Thoracic aorta (tissue), 2 donors: ENCODE measurements around the gene PIAS4. TPM values are rescaled to one million over a fixed set of nuclear protein-coding genes. Genes with fewer than 3 reads are reported as not detected.

Source experiments
- ATAC-seq: fragments of 150-250 bp; one replicate; pipeline ENCODE4 v1.8.0; 2017; ENCODE audit warnings: low read depth; ENCODE audit not compliant: insufficient number of reproducible peaks, low FRiP score
- DNase-seq: peaks from one replicate; pipeline ENCODE4 v3.0.0-alpha.2; 2020; ENCODE audit warnings: low spot score
- H3K27ac ChIP-seq, 2 donors: fragments of 200-600 bp; sonication (generic); 1 replicate in 1 of 2; 2 replicates in 1 of 2; pipeline ENCODE4 v1.5.1; 2016; ENCODE audit warnings: mild to moderate bottlenecking in 2 of 2, moderate library complexity in 2 of 2
- H3K27me3 ChIP-seq: fragments of 200-600 bp; sonication (generic); replicated peaks from 2 replicates; pipeline ENCODE4 v1.6.0; 2016; ENCODE audit warnings: mild to moderate bottlenecking; ENCODE audit not compliant: insufficient read depth
- H3K36me3 ChIP-seq: fragments of 200-600 bp; sonication (generic); one replicate; pipeline ENCODE4 v1.5.1; 2016
- H3K4me1 ChIP-seq, 2 donors: fragments of 200-600 bp; sonication (generic); 1 replicate in 1 of 2; 2 replicates in 1 of 2; pipeline versions ENCODE4 v1.5.1 to v1.6.0; 2016; ENCODE audit warnings: low read depth in 2 of 2, mild to moderate bottlenecking in 1 of 2; ENCODE audit not compliant: control insufficient read depth in 1 of 2
- H3K4me3 ChIP-seq: fragments of 200-600 bp; sonication (generic); 2 replicates; pipeline ENCODE4 v1.5.1; 2016; ENCODE audit warnings: mild to moderate bottlenecking
- H3K9me3 ChIP-seq: fragments of 200-600 bp; sonication (generic); 2 replicates; pipeline ENCODE4 v1.5.1; 2016
- CTCF ChIP-seq: fragments of 200-600 bp; sonication (generic); IDR thresholded peaks from one replicate; pipeline ENCODE4 v1.5.1; 2019; ENCODE audit warnings: antibody characterized with exemption
- total RNA-seq, 2 donors: library from RNA; depleted of rRNA; stranded (reverse); fragments of >200 nt; gene quantifications; one replicate each; pipeline versions ENCODE4 v1.1.0 to v1.2.3, GENCODE V29; 2016

PIAS4 gene
- total RNA-seq, 2 donors from 2014 or later = 10.2 to 32.2 TPM

GRCh38 chr19:3984584-3984907 is 23.0 kb upstream of the PIAS4 start:
- Histone ChIP-seq H3K4me1 (peaks cover 32 to 44% of the 10 kb centered on the region in 2 donors), H3K27ac (peak overlapping the region; percentile 87 to 94)
- DNase-seq = no peak

DNA sequence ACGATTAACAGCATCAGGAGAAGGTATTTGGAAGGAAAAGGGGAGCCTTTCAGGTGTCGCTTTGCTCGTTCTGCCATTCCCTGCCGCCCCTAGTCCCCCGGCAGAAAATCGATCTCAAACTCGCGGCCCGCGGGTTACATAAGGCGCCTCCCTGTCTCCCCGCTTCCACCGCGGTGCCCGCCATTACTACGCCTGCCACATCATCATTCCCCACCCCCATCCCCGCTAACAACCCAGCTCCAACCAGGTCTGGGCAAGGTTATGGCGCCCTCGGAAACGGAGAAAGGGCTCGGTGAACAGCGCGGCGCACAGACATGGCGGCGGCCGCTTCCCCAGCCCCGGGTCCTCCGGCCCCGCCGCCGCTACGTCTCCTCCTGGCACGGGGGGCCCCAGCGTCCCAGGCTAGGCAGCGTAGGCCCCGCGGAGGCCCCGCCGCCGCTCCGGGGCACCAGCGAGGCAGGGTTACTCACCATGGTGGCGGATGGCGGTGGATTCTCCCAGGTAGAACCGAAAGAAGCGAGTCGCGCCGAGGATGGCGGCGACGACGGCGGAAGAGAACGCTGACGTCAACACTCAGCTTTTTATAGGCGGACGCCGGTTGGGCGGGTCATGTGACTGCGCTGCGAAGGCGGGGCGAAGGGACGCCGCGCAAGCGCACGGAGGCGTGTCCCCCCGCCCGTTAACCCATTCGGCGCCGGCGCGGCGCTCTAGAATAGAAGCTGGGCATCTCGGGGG is 22.5 kb upstream of the PIAS4 start, which contains the start of gene EEF2:
Gene EEF2 (minus strand): TSS at position 556 of the 735 bp plus-strand sequence. CDS start 83 bp downstream, at position 473.
- Histone ChIP-seq H3K4me3 (peak within 1 kb of the TSS; percentile 86), H3K27ac (peak within 1 kb of the TSS; percentile 87 to 94), H3K36me3 (peaks cover 40% of the 10 kb centered on the region), H3K4me1 (peaks cover 32 to 44% of the 10 kb centered on the region in 2 donors), H3K27me3 (no peaks in the 10 kb centered on the region), H3K9me3 (no peaks in the 10 kb centered on the region)
- TF ChIP-seq CTCF = no peak
- ATAC-seq (peak; percentile 53), DNase-seq (peak; percentile 68)

More at GRCh38 chr19:3984584-3984907, 23.0 kb upstream of the PIAS4 start:
- Histone ChIP-seq H3K36me3 (peaks cover 46% of the 10 kb centered on the region), H3K27me3 (no peaks in the 10 kb centered on the region), H3K9me3 (no peaks in the 10 kb centered on the region), H3K4me3 (peak overlapping the region; percentile 86)
- TF ChIP-seq CTCF = no peak
- ATAC-seq = no peak

GRCh38 chr19:3985643-3986259 is 21.8 kb upstream of the PIAS4 start:
- Histone ChIP-seq H3K36me3 (peaks cover 33% of the 10 kb centered on the region), H3K9me3 (no peaks in the 10 kb centered on the region), H3K27ac (peak overlapping the region; percentile 21 to 94), H3K27me3 (no peaks in the 10 kb centered on the region), H3K4me1 (peaks cover 32 to 44% of the 10 kb centered on the region in 2 donors), H3K4me3 (peak overlapping the region; percentile 86)
- no peak for ATAC-seq
- no peak for TF ChIP-seq CTCF
- DNase-seq = no peak

GRCh38 chr19:3986260-3987041 is 21.1 kb upstream of the PIAS4 start:
- Histone ChIP-seq H3K4me1 (peaks cover 32 to 44% of the 10 kb centered on the region in 2 donors), H3K27ac (peak overlapping the region; percentile 21 to 56), H3K27me3 (no peaks in the 10 kb centered on the region), H3K4me3 (peak overlapping the region; percentile 86), H3K9me3 (no peaks in the 10 kb centered on the region), H3K36me3 (peaks cover 26% of the 10 kb centered on the region)
- DNase-seq (no peak), ATAC-seq (no peak)
- TF ChIP-seq CTCF = peak; percentile 52
